Spleen (tissue), 11 donors: ENCODE results near the gene XPNPEP2. TPM values are rescaled to one million over a fixed set of nuclear protein-coding genes. Genes with fewer than 3 reads are reported as not detected.
A peak's percentile ranks its signal among the peaks of the same experiment; 100 is the strongest.

Source experiments
- DNase-seq: peaks from one replicate; pipeline ENCODE4 v3.0.0-alpha.2; 2020
- H3K27ac ChIP-seq, 8 donors: fragments of 200-600 bp; sonication (generic) in 7 of 8; 1 replicate in 4 of 8; 2 replicates in 4 of 8; pipeline versions ENCODE4 v1.5.0 to v1.8.0; 2016 to 2021; ENCODE audit warnings: inconsistent platforms in 4 of 8, mild to moderate bottlenecking in 4 of 8, moderate library complexity in 1 of 8
- H3K27me3 ChIP-seq, 7 donors: fragments of 200-600 bp; sonication (generic) in 6 of 7; replicated peaks in 1 of 7; 1 replicate in 4 of 7; 2 replicates in 3 of 7; pipeline versions ENCODE4 v1.5.0 to v1.8.0; 2016 to 2021; ENCODE audit warnings: inconsistent platforms in 3 of 7, mild to moderate bottlenecking in 1 of 7
- H3K36me3 ChIP-seq, 6 donors: fragments of 200-600 bp; sonication (generic) in 5 of 6; 1 replicate in 4 of 6; 2 replicates in 2 of 6; pipeline versions ENCODE4 v1.5.0 to v1.8.0; 2016 to 2021; ENCODE audit warnings: inconsistent platforms in 2 of 6
- H3K4me1 ChIP-seq, 6 donors: fragments of 200-600 bp; sonication (generic) in 5 of 6; 1 replicate in 3 of 6; 2 replicates in 3 of 6; pipeline versions ENCODE4 v1.5.0 to v1.8.0; 2016 to 2021; ENCODE audit warnings: inconsistent platforms in 3 of 6
- H3K4me3 ChIP-seq, 8 donors: fragments of 200-600 bp; sonication (generic) in 7 of 8; 1 replicate in 4 of 8; 2 replicates in 4 of 8; pipeline versions ENCODE4 v1.5.0 to v1.8.0; 2016 to 2021; ENCODE audit warnings: inconsistent platforms in 4 of 8, mild to moderate bottlenecking in 4 of 8, moderate library complexity in 2 of 8
- H3K9me3 ChIP-seq, 8 donors: fragments of 200-600 bp; sonication (generic) in 7 of 8; 1 replicate in 4 of 8; 2 replicates in 4 of 8; pipeline versions ENCODE4 v1.5.0 to v1.8.0; 2016 to 2021; ENCODE audit warnings: inconsistent platforms in 4 of 8
- CTCF ChIP-seq, 11 experiments: fragments of 200-600 bp in 7 of 11; fragments of 450-650 bp in 4 of 11; sonication (generic) in 4 of 11; IDR thresholded peaks in 8 of 11; conservative IDR thresholded peaks in 3 of 11; 1 replicate in 7 of 11; 2 replicates in 4 of 11; pipeline versions ENCODE4 v1.4.0 to v1.8.0; 2016 to 2021; ENCODE audit warnings: antibody characterized with exemption in 11 of 11, inconsistent platforms in 4 of 11, mild to moderate bottlenecking in 1 of 11
- POLR2A ChIP-seq, 3 donors: fragments of 450-650 bp; IDR thresholded peaks; one replicate each; pipeline ENCODE4 v1.5.1; 2017; ENCODE audit warnings: antibody characterized with exemption in 3 of 3, mild to moderate bottlenecking in 1 of 3
- POLR2AphosphoS5 ChIP-seq, 3 donors: sonication (generic); formaldehyde crosslinking; IDR thresholded peaks; one replicate each; pipeline ENCODE4 v1.5.1; 2017; ENCODE audit warnings: antibody characterized with exemption in 3 of 3
- WGBS, 5 donors: extraction: QIAGEN DNeasy Blood & Tissue Kit in 3 of 5; methylation state at CpG; one replicate each; pipeline versions ENCODE4 v1.1.5 to v1.1.7; 2013 to 2018; 5-methylcytosine and 5-hydroxymethylcytosine counted together
- intact Hi-C: fragments of 100-400 bp; cut with DNase I; formaldehyde crosslinking; loops from one replicate; pipeline ENCODE4 v1.15.0; 2023; ENCODE audit warnings: low total_unique reads
- polyA plus RNA-seq, 3 donors: library from polyadenylated mRNA; stranded (reverse); fragments of 200-250 nt; gene quantifications; one replicate each; pipeline ENCODE4 v1.2.1, GENCODE V29; 2013
- total RNA-seq, 7 donors: library from RNA; depleted of rRNA in 3 of 7; stranded (reverse); fragments of >200 nt in 3 of 7; fragmentation: NEBNext Ultra II Directional in 4 of 7; extraction: Animal tissue kit (Norgen Biotek cat#: 25700) in 4 of 7; gene quantifications; one replicate each; pipeline versions ENCODE4 v1.1.0 to v1.2.1, GENCODE V29; 2016 to 2021
- donor health status: healthy with polysubstance abuse.
- donor health status: DM: no; HTN: no; CAD: no; lungs with moderate emphysema.
- donor health status: DM: no; HTN: no; CAD: no.
- donor health status: Bipolar disorder and iron deficiency.
- donor health status: healthy.
- donor health status: DM: no; HTN: no; CAD: no.
- donor health status: DM: yes; HTN: yes; CAD: no.

The XPNPEP2 gene
- total and polyA plus RNA-seq, 10 donors, result 0.09 to 0.74 (median 0.21) TPM

GRCh38 chrX:129795584-129795983 lies 56.8 kb downstream of the XPNPEP2 start:
- H3K27ac ChIP-seq, result peak overlapping the region in 1 of 8 donors; percentile 32
- no peak overlapping the region for H3K4me3 ChIP-seq
- DNase-seq, result no peak
- H3K4me1 ChIP-seq, result peaks cover 0 to 1% (median 0%) of the 10 kb centered on the region in 6 donors
- 40 to 100% (median 87%) methylated on average over 1 of the region's 1 CpG for WGBS, 5 donors
- TF ChIP-seq POLR2AphosphoS5 (IDR thresholded peaks at IDR 0.05) (no peak), POLR2A (IDR thresholded peaks at IDR 0.05) (no peak), CTCF (IDR thresholded peaks at IDR 0.05 in 8 of 11, conservative IDR thresholded peaks at IDR 0.05 in 3 of 11) (no peak)
- H3K27me3 ChIP-seq, result no peaks in the 10 kb centered on the region
- H3K9me3 ChIP-seq, result no peaks in the 10 kb centered on the region
- intact Hi-C loops, result no loop called here
- peaks cover 0 to 85% (median 49%) of the 10 kb centered on the region in 6 donors for H3K36me3 ChIP-seq

GRCh38 chrX:129797251-129797906 lies 58.6 kb downstream of the XPNPEP2 start:
- Histone ChIP-seq H3K36me3 (peaks cover 0 to 67% (median 32%) of the 10 kb centered on the region in 6 donors), H3K4me1 (no peaks in the 10 kb centered on the region), H3K9me3 (no peaks in the 10 kb centered on the region), H3K4me3 (no peak overlapping the region), H3K27ac (peak overlapping the region in 1 of 8 donors; percentile 22), H3K27me3 (no peaks in the 10 kb centered on the region)
- intact Hi-C loops, result no loop called here
- WGBS, 5 donors, result 73 to 92% (median 82%) methylated on average over 1 to 4 of the region's 4 CpGs
- TF ChIP-seq CTCF (IDR thresholded peaks at IDR 0.05 in 8 of 11, conservative IDR thresholded peaks at IDR 0.05 in 3 of 11) (no peak), POLR2AphosphoS5 (IDR thresholded peaks at IDR 0.05) (peak in 2 of 3 donors; percentile 50 to 55), POLR2A (IDR thresholded peaks at IDR 0.05) (no peak)
- no peak for DNase-seq

GRCh38 chrX:129798456-129798855 lies 59.7 kb downstream of the XPNPEP2 start:
- WGBS, 5 donors, result 79 to 98% (median 96%) methylated on average over 3 of the region's 3 CpGs
- peak overlapping the region in 1 of 8 donors; percentile 6 for H3K27ac ChIP-seq
- TF ChIP-seq POLR2AphosphoS5 (IDR thresholded peaks at IDR 0.05), result no peak
- TF ChIP-seq CTCF (IDR thresholded peaks at IDR 0.05 in 8 of 11, conservative IDR thresholded peaks at IDR 0.05 in 3 of 11), result no peak
- TF ChIP-seq POLR2A (IDR thresholded peaks at IDR 0.05), result no peak
- H3K36me3 ChIP-seq, result peaks cover 0 to 57% (median 21%) of the 10 kb centered on the region in 6 donors
- no peaks in the 10 kb centered on the region for H3K9me3 ChIP-seq
- no peaks in the 10 kb centered on the region for H3K4me1 ChIP-seq
- DNase-seq, result no peak
- H3K4me3 ChIP-seq, result no peak overlapping the region
- no peaks in the 10 kb centered on the region for H3K27me3 ChIP-seq
- intact Hi-C loops, result no loop called here

- WGBS, 5 donors, result 75 to 92% (median 80%) methylated on average over 2 to 5 of the region's 5 CpGs
- Histone ChIP-seq H3K27ac (peak overlapping the region in 1 of 8 donors; percentile 6), H3K4me3 (no peak overlapping the region), H3K9me3 (no peaks in the 10 kb centered on the region), H3K36me3 (peaks cover 0 to 52% (median 18%) of the 10 kb centered on the region in 6 donors), H3K4me1 (no peaks in the 10 kb centered on the region), H3K27me3 (no peaks in the 10 kb centered on the region)
- intact Hi-C loops, result no loop called here
- no peak for TF ChIP-seq CTCF (IDR thresholded peaks at IDR 0.05 in 8 of 11, conservative IDR thresholded peaks at IDR 0.05 in 3 of 11)
- peak in 1 of 3 donors; percentile 30 for TF ChIP-seq POLR2AphosphoS5 (IDR thresholded peaks at IDR 0.05)
- DNase-seq, result no peak
Measured at GRCh38 chrX:129798888-129799287, 60.1 kb downstream of the XPNPEP2 start.
